Stimulated activated CD4-positive, alpha-beta T cell treated with anti-CD3 and anti-CD28 coated beads, Interleukin-2, amount 100 ng/mL, for 48 hours (primary cell): ENCODE results near the gene KIF13A.
"Not testable (repeated sequence)": the region's sequence is repeated elsewhere in the genome, so short reads cannot be mapped to it uniquely, and the experiment has no call there.

ENCODE experiments used
- DNase-seq, 2 donors: peaks; one replicate each; pipeline ENCODE4 v3.0.0-alpha.2; 2020

The KIF13A gene

DNA sequence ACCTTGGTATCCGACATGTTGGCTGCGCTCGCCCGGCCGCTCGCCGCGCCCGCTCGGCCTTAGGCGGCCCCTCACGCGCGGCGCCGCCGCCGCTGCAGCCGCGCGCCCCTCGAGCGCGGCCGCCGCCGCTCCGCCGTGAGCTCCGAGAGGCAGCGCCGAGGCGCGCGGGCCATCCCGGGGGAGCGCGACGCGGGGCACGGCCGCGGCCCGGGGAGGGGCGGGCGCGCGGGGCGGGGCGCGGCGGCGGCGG is at the start of gene KIF13A:
KIF13A (minus strand) TSS at position 189 of the 250 bp plus-strand sequence; CDS start at position 17, 172 bp downstream.
- no peak for DNase-seq

DNA sequence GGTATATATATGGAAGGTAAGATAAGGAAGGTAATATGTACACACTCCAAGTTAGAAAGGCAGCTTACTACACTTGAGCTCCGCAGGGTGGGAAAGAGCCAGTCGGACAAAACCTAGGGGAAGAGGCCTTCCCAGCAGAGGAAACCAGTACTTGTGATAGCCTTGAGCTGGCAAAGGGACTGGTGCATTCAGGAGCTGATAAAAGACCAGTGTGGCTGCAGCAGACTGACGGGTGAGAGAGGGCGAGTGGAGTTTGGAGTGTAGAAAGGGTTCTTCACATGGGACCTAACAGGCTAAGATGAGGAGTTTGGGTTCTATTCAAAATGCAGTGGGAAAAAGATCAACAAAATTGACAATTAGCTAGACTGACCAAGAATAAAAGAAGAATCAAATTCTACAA is 49.3 kb upstream of the KIF13A start:
- no peak for DNase-seq

GRCh38 chr6:18035330-18035854 is 48.0 kb upstream of the KIF13A start:
- no peak for DNase-seq

GRCh38 chr6:18034798-18035202 is 47.4 kb upstream of the KIF13A start:
- no peak for DNase-seq

DNA sequence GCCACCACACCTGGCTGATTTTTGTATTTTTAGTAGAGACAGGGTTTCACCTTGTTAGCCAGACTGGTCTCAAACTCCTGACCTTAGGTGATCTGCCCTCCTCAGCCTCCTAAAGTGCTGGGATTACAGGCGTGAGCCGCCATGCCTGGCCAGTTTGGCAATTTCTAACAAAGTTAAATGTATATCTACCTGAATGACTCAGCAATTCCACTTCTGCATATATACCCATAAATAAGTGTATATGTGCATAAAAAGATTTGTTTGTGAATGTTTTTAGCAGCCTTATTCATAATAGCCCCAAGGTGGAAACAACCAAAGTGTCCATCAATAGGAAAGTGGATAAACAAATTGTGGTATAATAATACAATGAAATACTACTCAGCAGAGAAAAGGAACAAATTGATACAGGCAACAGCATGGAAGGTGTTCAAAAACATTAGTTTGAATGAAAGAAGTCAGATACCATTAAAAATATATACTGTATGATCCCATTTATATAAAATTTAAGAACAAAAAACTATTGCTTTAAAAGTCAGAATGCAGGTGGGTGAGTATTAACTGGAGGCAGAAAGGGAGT is 44.3 kb upstream of the KIF13A start:
- no peak for DNase-seq

DNA sequence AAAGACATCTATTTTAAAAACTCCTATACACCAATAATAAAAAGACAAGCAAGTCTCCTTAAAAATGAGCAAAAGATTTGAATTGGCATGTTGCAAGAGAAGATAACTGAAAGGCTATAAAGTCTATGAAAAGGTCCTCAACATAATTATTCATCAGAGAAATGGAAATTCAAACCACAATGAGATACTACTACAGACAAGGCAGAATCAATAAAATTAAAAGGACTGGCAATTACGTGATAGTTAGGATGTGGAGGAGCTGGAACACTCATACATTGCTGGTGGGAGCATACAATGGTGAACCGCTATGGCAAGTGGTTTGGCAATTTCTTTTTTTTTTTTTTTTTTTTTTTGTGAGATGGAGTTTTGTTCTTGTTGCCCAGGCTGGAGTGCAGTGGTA is 43.8 kb upstream of the KIF13A start:
- no peak for DNase-seq

DNA sequence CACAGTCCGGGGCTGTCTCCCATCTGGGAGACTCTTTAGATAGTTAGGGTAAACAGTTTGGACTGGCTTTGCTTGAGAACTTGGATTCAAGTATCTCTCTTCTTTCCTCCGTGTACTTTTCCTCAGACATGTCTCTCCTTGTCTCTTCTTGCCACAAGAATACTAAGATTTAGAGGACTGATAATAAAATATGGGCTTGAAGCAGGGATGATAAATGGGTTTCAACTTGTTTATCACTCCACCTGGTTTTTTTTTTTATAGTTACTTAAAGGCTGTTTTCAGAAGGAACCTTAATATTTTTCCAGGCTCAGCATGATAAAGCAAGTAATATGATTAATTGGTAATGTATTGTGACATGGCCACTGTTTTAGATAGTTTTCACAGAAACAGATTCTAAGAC is 40.9 kb upstream of the KIF13A start:
- DNase-seq: no peak

- DNase-seq: no peak
Measured at GRCh38 chr6:18025596-18025995, 38.2 kb upstream of the KIF13A start.

DNA sequence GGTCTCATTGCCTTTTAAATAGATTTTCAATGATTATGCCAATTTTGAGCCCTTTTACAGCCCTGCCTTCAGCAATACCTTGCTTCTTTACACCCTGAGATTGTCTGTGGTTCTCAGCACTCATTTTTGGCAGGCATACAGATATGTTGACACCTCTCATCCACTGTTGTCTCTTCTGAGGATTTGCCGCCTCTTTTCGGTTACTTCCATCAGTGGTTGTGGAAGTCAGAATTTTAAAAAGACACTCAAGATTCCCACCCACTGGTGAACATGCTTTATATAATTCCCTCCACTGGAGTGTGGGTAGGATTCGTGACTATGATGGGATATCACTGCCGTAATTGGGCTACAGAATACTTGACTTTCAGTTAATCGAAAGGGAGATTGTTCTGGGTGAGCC is 37.4 kb upstream of the KIF13A start:
- DNase-seq: no peak

DNA sequence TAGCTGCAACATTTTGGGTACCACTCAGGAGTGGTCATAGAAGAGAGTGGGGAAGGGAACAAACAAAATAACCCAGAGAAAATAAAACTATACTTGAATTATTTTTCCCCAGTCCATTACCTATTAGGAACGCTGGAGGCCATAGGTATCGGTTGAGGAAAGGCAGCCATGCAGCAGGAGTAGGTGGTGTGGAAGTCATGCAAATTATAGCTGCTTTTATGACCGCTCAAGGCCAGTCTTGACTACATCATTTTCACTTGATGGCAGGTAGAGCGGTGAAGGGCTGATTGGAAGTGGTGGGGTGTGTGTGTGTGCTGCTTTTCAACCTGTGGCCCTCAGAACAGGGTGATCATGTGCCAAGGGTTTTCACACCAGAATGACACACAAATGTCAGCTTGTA is 36.5 kb upstream of the KIF13A start:
- DNase-seq: no peak

DNA sequence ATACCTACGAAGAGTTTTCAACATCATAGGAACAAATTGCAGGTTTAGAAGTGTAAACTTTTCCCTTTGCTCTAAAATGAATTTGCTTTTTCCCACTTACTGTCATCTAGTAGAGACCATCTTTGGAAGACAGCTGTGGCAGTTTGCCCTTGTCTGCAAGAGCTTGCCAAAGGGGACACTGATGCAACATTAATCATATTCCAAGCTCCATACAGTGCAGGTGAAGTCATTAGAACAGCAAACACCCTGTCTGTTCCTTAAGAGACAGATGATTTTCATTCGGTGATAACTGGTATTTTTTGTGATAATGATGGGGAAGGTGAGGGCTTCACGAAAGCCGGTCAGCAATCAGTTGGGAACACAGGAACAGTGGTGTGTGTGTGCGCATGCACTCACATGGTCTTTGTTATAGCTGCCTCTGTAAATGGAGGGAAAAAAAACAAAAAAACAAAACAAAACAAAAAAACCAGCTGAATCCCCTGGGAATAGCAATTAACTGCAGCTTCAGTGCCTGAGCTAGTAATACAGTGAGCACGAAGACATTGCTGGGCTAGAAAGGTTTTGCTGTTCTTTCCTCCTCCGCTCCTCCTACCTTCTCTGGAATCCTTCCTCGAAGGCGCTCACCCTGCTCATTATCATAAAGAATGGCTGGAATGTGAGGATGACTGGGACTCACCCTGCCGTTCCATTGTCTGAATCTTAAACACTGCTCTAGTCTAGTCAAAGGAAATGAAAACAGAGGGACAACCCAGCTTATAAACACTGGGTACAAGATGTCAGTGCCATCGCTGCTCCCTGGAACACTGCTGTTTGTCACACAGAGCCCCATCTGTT is 35.2 kb upstream of the KIF13A start:
- DNase-seq: no peak

DNA sequence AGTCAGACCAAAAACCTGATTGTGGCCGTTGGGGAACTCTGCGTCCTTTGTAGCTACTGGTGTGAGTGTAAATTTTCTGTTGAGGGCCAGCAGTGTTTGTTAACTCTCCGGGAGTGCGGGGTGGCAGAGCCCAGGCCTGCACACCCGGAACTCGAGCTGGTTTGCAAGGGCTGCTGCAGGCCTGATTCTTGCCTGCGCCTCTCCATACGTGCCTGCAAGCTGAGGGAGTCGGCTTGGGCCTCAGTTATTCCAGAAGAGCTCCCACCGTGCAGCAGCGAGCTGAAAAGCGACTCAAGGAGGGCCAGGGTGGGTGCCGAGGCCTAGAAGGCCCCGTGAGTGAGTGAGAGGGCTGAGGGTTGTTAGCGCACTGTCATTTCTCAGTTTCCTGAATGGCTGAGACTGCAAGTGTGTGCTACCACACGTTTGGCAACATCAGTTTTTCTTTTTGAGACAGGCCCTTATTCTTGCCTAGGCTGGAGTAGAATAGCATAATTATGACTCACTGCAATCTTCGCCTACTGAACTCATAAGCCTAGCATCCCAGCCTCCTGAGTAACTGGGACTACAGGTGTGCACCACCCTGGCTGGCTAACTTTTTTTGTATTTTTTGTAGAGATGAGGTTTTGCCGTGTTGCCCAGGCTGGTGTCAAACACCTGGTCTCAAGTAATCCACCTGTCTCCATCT is 33.9 kb upstream of the KIF13A start:
- no peak for DNase-seq

- DNase-seq: not testable (repeated sequence)
Measured at GRCh38 chr6:18020545-18020944, 33.1 kb upstream of the KIF13A start.

GRCh38 chr6:18019539-18020534 is 32.4 kb upstream of the KIF13A start:
- DNase-seq: no peak

- DNase-seq: not testable (repeated sequence)
Measured at GRCh38 chr6:18019133-18019532, 31.7 kb upstream of the KIF13A start.

DNA sequence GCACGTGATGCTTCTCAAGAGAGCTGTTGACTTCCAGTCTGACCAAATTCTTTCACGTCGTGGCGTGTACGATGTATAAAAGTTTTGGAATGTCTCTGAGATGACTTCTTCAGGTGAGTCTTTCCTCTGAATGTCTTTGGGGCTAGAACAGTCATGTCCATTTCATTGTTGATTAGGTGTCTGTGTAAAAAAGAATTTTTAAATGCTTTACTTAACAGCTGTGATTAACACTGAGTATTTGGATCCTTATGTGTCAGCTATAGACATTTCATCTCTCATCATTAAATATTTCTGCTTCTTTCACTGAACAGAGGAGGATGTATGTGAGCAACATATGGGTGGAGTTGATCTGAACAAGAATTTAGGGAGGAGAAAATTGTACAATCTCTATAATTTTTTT is 29.3 kb upstream of the KIF13A start:
- no peak for DNase-seq

DNA sequence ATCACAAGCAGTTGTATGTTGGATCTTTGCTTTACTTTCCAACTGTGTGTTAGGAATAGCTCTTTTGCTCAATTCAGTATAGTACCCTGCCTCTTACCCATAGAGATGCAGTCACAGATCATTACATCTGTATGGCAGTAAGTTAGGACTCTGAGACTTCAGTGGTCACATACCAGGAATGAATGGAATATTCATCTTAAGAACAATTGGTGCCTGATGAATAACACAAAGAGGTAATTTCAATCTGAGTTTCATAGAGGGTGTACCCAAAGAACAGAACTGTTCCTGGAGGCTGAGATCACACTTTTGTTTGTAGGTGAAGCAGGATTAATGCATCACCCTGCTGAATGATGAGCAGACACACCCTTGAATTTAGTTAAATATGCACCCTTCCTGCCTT is 28.7 kb upstream of the KIF13A start:
- no peak for DNase-seq

GRCh38 chr6:18011287-18011686 is 23.9 kb upstream of the KIF13A start:
- DNase-seq: no peak

- not testable (repeated sequence) for DNase-seq
Measured at GRCh38 chr6:18010540-18010939, 23.1 kb upstream of the KIF13A start.

DNA sequence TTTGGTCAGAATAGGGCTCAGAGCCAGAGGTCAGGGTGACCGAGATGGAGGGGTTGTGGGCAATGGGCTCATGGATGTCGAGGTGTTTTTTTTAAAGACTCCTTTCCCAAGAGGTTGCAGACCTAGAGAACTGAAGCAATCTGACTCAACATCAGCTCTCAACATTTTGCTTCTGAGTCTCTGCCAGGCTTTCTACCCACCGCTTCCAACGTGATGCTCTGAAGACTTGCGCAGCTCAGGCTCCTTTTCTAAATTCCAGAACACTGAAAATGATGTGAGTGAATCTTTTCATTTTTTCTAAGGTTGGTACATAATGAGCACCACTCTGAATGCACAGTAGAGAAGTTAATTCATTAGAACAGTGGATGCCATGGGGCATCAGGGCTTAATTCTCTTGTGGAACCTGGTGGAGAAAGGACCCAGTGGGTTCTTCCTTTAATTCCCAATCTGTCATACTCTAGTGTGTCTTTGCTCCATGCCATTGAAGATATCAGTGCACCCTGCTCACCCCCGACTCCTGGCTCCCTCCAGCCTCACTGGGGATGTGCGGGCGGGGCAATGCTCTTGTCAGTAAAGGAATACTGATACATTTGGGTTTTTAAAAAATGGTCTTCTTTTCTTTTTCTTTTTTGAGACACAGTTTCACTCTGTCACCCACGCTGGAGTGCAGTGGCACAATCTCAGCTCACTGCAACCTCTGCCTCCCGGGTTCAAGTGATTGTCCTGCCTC is 17.0 kb upstream of the KIF13A start:
- no peak for DNase-seq

DNA sequence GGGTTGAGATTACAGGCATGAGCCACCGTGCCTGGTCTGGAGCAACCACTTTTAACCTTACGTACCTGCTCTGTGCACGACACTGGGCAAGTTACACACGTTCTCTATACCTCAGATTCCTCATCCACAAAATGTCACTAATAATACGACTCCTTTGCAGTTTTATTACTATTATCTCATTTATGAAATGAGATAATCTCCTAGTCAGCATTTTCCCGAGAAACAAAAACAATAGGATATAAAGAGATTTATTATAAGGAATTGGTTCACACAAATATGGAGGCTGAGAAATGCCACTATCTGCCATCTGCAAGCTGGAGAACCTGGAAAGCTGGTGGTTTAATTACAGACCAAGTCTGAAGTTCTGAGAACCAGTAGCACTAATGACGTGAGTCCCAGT is 12.0 kb upstream of the KIF13A start:
- DNase-seq: no peak

- DNase-seq: no peak
Measured at GRCh38 chr6:17998442-17998841, 11.0 kb upstream of the KIF13A start.
